HepG2 (cell line): Measurements from ENCODE around the gene C20orf144. TPM values are rescaled to one million over a fixed set of nuclear protein-coding genes. Genes with fewer than 3 reads are reported as not detected.
A peak's percentile ranks its signal among the peaks of the same experiment; 100 is the strongest.

ENCODE experiments used
- HNRNPK ChIP-seq: fragments of 200-400 bp; formaldehyde crosslinking; IDR thresholded peaks from 2 replicates; pipeline ENCODE4 v1.6.1; 2018; ENCODE audit warnings: low read length, low read depth, moderate library complexity, mild to moderate bottlenecking; ENCODE audit not compliant: poor library complexity, severe bottlenecking
- KDM2A ChIP-seq: sonication (generic); formaldehyde crosslinking; IDR thresholded peaks from 2 replicates; pipeline ENCODE4 v1.4.0; 2020; ENCODE audit warnings: low read depth, missing genetic modification reagents, borderline replicate concordance
- MAFF ChIP-seq: IDR thresholded peaks from 2 replicates; pipeline ENCODE4 v1.6.1; 2011; ENCODE audit warnings: low read depth, low read length, improper control_type of control experiment
- NR2F6 ChIP-seq, 2 experiments: IDR thresholded peaks; 2 replicates each; pipeline ENCODE4 v1.6.1; 2016; ENCODE audit warnings: antibody characterized with exemption in 1 of 2, mild to moderate bottlenecking in 1 of 2
- PBX3 ChIP-seq: sonication (generic); formaldehyde crosslinking; IDR thresholded peaks from 2 replicates; pipeline ENCODE4 v1.8.1; 2023; ENCODE audit warnings: missing genetic modification reagents, inconsistent platforms, borderline replicate concordance
- PRDM15 ChIP-seq: sonication (generic); formaldehyde crosslinking; IDR thresholded peaks from 2 replicates; pipeline ENCODE4 v1.4.0; 2020; ENCODE audit warnings: missing genetic modification reagents
- RARG ChIP-seq: sonication (generic); formaldehyde crosslinking; IDR thresholded peaks from 2 replicates; pipeline ENCODE4 v1.4.0; 2020; ENCODE audit warnings: low read depth, mild to moderate bottlenecking, missing genetic modification reagents
- SALL1 ChIP-seq: sonication (generic); formaldehyde crosslinking; IDR thresholded peaks from 2 replicates; pipeline ENCODE4 v1.8.0; 2022; ENCODE audit warnings: mild to moderate bottlenecking, missing genetic modification reagents
- SMAD3 ChIP-seq: sonication (generic); formaldehyde crosslinking; IDR thresholded peaks from 2 replicates; pipeline ENCODE4 v1.4.0; 2020; ENCODE audit warnings: missing genetic modification reagents
- TBL1XR1 ChIP-seq: fragments of 150-350 bp; IDR thresholded peaks from 2 replicates; pipeline ENCODE4 v1.6.1; 2014; ENCODE audit warnings: borderline replicate concordance, low read length; ENCODE audit not compliant: partially characterized antibody
- TEF ChIP-seq: sonication (generic); formaldehyde crosslinking; IDR thresholded peaks from 2 replicates; pipeline ENCODE4 v1.5.0; 2020; ENCODE audit warnings: missing genetic modification reagents
- THYN1 ChIP-seq: sonication (generic); formaldehyde crosslinking; IDR thresholded peaks from 2 replicates; pipeline ENCODE4 v1.8.1; 2023; ENCODE audit warnings: low read depth, mild to moderate bottlenecking, moderate library complexity, missing genetic modification reagents, borderline replicate concordance
- ZBTB33 ChIP-seq: sonication (generic); formaldehyde crosslinking; IDR thresholded peaks from 2 replicates; pipeline ENCODE4 v1.4.0; 2020; ENCODE audit warnings: missing genetic modification reagents
- ZBTB8A ChIP-seq: sonication (generic); formaldehyde crosslinking; IDR thresholded peaks from 2 replicates; pipeline ENCODE4 v1.4.0; 2020; ENCODE audit warnings: mild to moderate bottlenecking, low read depth, missing genetic modification reagents, borderline replicate concordance
- ZNF124 ChIP-seq: sonication (generic); formaldehyde crosslinking; IDR thresholded peaks from 2 replicates; pipeline ENCODE4 v1.4.0; 2020; ENCODE audit warnings: missing genetic modification reagents
- ZNF160 ChIP-seq: sonication (generic); formaldehyde crosslinking; IDR thresholded peaks from 2 replicates; pipeline ENCODE4 v1.8.0; 2022; ENCODE audit warnings: mild to moderate bottlenecking, inconsistent platforms, missing genetic modification reagents
- ZNF276 ChIP-seq: sonication (generic); formaldehyde crosslinking; IDR thresholded peaks from 2 replicates; pipeline ENCODE4 v1.4.0; 2020; ENCODE audit warnings: mild to moderate bottlenecking, low read depth, missing genetic modification reagents
- ZNF441 ChIP-seq: sonication (generic); formaldehyde crosslinking; IDR thresholded peaks from 2 replicates; pipeline ENCODE4 v1.7.0; 2021; ENCODE audit warnings: missing genetic modification reagents, borderline replicate concordance
- ZNF761 ChIP-seq: sonication (generic); formaldehyde crosslinking; conservative IDR thresholded peaks from 2 replicates; pipeline ENCODE4 v1.4.0; 2020; ENCODE audit warnings: mild to moderate bottlenecking, missing genetic modification reagents
- ZNF816 ChIP-seq: sonication (generic); formaldehyde crosslinking; IDR thresholded peaks from 2 replicates; pipeline ENCODE4 v1.8.0; 2022; ENCODE audit warnings: missing genetic modification reagents, mild to moderate bottlenecking, borderline replicate concordance
- ZSCAN12 ChIP-seq: sonication (generic); formaldehyde crosslinking; IDR thresholded peaks from 2 replicates; pipeline ENCODE4 v1.9.0; 2021; ENCODE audit warnings: mild to moderate bottlenecking, missing genetic modification reagents
- polyA plus RNA-seq, 8 experiments: library from polyadenylated mRNA; depleted of rRNA in 3 of 8; stranded (reverse) in 7 of 8; unstranded in 1 of 8; fragments of >200 nt; fragmentation: Illumina TruSeq in 4 of 8; extraction: Trizol in 4 of 8; gene quantifications; 2 replicates each; pipeline versions ENCODE4 v1.2.1 to v1.2.3, GENCODE V29; 2011 to 2016; ENCODE audit warnings: low read depth in 4 of 8, missing spikeins in 1 of 8, mixed read lengths in 1 of 8; ENCODE audit not compliant: insufficient read depth in 1 of 8
- total RNA-seq, 5 experiments: library from RNA; depleted of rRNA; stranded (reverse); fragments of >200 nt; fragmentation: Illumina TruSeq; extraction: Trizol; gene quantifications; 2 replicates each; pipeline ENCODE4 v1.2.3, GENCODE V29; 2016; ENCODE audit warnings: low read depth in 1 of 5

The C20orf144 gene
- total and polyA plus RNA-seq, 2 of the 13 experiments (the other 11 are each of a cell fraction or from before 2014, with no cell fraction given) = 0.09 to 0.16 TPM

GRCh38 chr20:33688938-33689424 lies 26.9 kb downstream of the C20orf144 start (continued):
- TF ChIP-seq TEF (no peak), RARG (CRISPR knock-in tag) (no peak), ZBTB8A (CRISPR knock-in tag) (no peak), ZBTB33 (no peak), NR2F6 (IDR thresholded peaks at IDR 0.05) (peak; percentile 75), NR2F6 (CRISPR knock-in tag; IDR thresholded peaks at IDR 0.05) (peak; percentile 68), PBX3 (CRISPR knock-in tag) (no peak), SMAD3 (CRISPR knock-in tag) (no peak), PRDM15 (CRISPR knock-in tag) (no peak), ZNF441 (CRISPR knock-in tag) (no peak), MAFF (no peak), ZNF124 (CRISPR knock-in tag) (no peak), ZSCAN12 (CRISPR knock-in tag) (no peak), ZNF761 (CRISPR knock-in tag) (no peak), THYN1 (CRISPR knock-in tag) (no peak), ZNF276 (no peak), KDM2A (no peak), ZNF160 (no peak), TBL1XR1 (no peak), SALL1 (CRISPR knock-in tag) (peak; percentile 46; the same call in 1 of the 2 replicates), HNRNPK (no peak), ZNF816 (CRISPR knock-in tag) (no peak)
